ENCODE data around the gene PAX5. TPM values are rescaled to one million over a fixed set of nuclear protein-coding genes. Genes with fewer than 3 reads are reported as not detected.

The PAX5 gene
- total and polyA plus RNA-seq, 9 donors, result under 0.01 to 0.34 (median 0.19) TPM

DNA sequence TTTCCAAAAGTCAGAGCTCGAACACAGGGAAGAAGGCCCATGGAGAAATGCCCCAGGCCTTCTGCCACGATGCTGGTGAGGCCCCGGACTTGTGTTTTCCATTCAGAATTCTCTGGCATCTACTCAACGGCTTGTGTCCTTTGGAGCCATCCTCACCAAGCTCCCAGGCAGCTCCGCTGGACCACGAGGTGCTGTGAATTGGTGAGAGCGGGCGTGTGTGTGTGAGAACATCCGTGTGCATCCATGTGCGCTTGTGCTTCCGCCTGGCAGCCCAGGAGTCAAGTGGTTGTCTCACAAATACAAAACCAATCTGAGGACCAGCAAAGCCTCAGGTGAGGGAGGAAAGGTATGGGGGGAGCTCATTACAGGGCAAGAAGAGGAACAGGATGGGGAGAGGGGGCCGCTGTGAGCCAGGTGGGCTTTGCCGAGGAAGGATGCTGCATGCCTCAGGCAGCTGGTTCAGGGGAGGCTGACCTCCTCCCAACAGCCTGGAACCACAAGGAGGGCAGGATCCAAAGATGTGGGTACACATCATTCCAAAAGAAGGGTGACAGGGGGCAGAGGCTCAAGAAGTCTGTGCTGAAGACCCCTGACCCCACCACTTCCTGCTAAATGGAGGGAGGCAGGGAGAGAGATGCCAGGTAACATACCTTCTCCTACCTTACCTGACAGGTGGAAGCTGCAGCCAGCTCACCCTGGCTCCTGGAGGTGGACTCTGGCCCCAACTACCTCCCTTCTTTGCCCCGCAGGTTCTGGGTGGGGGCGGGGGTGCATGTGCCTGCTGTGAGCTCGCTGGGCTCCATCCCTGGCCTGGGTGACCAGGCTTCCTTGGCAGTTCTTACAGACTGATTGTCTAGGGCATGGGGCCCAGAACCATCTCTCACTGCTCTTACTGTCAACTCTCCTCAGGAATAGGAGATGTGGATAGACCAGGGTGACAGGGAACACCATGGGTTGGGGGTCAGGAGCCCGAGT lies 196.3 kb downstream of the PAX5 start:
- H3K9me3 ChIP-seq (replicated peaks; ENCODE audit: control insufficient read depth, low read depth, low read length), result no peaks in the 10 kb centered on the region
- no peak overlapping the region for H3K4me3 ChIP-seq (ENCODE audit: low read length)
- no peak for DNase-seq
- H3K36me3 ChIP-seq (ENCODE audit: control insufficient read depth, insufficient read depth, low read length), result no peaks in the 10 kb centered on the region
- no peak overlapping the region for H3K27ac ChIP-seq (ENCODE audit: low read length)
- WGBS (ENCODE audit: insufficient coverage), result 88% methylated on average over 11 of the region's 17 CpGs
- no peaks in the 10 kb centered on the region for H3K4me1 ChIP-seq (ENCODE audit: control insufficient read depth, insufficient read depth, low read length)
- H3K27me3 ChIP-seq (ENCODE audit: control insufficient read depth, insufficient read depth, low read length), result peaks cover 8% of the 10 kb centered on the region

- H3K4me3 ChIP-seq (ENCODE audit: low read length), result no peak overlapping the region
- no peaks in the 10 kb centered on the region for H3K9me3 ChIP-seq (replicated peaks; ENCODE audit: control insufficient read depth, low read depth, low read length)
- WGBS (ENCODE audit: insufficient coverage), result 94% methylated on average over 6 of the region's 7 CpGs
- H3K27ac ChIP-seq (ENCODE audit: low read length), result no peak overlapping the region
- no peaks in the 10 kb centered on the region for H3K36me3 ChIP-seq (ENCODE audit: control insufficient read depth, insufficient read depth, low read length)
- no peaks in the 10 kb centered on the region for H3K27me3 ChIP-seq (ENCODE audit: control insufficient read depth, insufficient read depth, low read length)
- H3K4me1 ChIP-seq (ENCODE audit: control insufficient read depth, insufficient read depth, low read length), result no peaks in the 10 kb centered on the region
- DNase-seq, result no peak
Observed at GRCh38 chr9:36836486-36836885, 197.6 kb downstream of the PAX5 start.

DNA sequence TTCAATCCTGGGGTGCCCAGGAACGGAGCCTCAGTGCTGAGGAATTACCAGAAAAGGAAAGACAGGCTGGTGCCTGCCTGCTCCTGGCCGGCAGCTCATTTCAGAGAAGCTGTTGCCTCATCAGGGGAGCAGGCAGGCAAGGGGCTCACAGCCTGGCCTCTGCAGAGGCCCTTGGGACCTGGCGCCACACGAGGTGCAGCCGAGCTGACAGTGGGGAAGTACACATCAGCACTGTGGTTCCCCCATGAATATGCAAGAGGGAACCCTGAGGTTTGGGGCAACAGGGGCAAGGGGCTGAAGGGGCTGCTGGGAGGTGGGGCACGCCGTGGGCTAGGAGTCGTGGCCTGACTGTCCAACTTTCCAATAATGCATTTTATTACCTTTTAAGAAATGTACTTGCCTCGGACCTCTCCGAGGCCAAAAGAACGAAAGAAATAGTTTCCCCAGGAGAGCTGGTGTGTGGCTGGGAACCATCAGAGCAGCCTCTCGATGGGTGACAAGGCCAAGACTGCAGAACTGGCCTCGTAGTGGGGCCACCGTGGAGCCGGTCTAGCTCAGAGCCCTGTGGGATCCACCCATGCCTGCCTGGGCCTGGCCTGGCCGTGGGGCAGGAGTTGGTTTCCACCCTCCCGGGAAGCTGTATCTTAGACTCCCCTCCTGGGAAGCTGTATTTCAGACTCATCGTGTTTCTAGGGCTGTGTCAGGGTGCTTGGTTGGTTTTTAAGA lies 198.6 kb downstream of the PAX5 start:
- Histone ChIP-seq H3K9me3 (replicated peaks; ENCODE audit: control insufficient read depth, low read depth, low read length) (no peaks in the 10 kb centered on the region), H3K36me3 (ENCODE audit: control insufficient read depth, insufficient read depth, low read length) (no peaks in the 10 kb centered on the region), H3K4me1 (ENCODE audit: control insufficient read depth, insufficient read depth, low read length) (no peaks in the 10 kb centered on the region), H3K27ac (ENCODE audit: low read length) (no peak overlapping the region), H3K4me3 (ENCODE audit: low read length) (no peak overlapping the region), H3K27me3 (ENCODE audit: control insufficient read depth, insufficient read depth, low read length) (peaks cover 2% of the 10 kb centered on the region)
- WGBS (ENCODE audit: insufficient coverage), result 55% methylated on average over 15 of the region's 18 CpGs
- no peak for DNase-seq

GRCh38 chr9:36834736-36835135 lies 199.3 kb downstream of the PAX5 start:
- no peak overlapping the region for H3K27ac ChIP-seq (ENCODE audit: low read length)
- WGBS (ENCODE audit: insufficient coverage), result 82% methylated on average over 3 of the region's 9 CpGs
- H3K4me3 ChIP-seq (ENCODE audit: low read length), result no peak overlapping the region
- DNase-seq, result no peak
- no peaks in the 10 kb centered on the region for H3K9me3 ChIP-seq (replicated peaks; ENCODE audit: control insufficient read depth, low read depth, low read length)
- H3K36me3 ChIP-seq (ENCODE audit: control insufficient read depth, insufficient read depth, low read length), result no peaks in the 10 kb centered on the region
- peaks cover 2% of the 10 kb centered on the region for H3K27me3 ChIP-seq (ENCODE audit: control insufficient read depth, insufficient read depth, low read length)
- H3K4me1 ChIP-seq (ENCODE audit: control insufficient read depth, insufficient read depth, low read length), result no peaks in the 10 kb centered on the region

DNA sequence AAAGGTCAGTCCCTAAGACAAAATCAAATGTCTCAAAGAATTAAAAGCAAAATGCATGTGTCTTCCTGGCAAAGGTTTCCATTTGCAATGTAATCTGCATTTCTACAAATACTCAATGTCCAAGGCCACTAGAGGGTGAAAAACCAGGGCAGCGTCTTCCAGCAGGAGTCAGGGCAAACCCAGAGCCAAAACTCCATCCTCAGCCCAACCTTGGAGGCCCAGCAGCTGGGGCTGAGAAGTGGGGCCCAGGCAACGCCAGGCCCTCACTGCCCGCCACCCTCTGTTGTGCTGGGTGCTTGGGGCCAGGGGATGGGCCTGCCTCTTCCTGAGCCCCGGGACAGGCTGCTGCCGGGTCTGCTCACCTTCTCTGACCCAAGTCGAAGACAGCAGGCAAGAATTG lies 200.1 kb downstream of the PAX5 start:
- Histone ChIP-seq H3K36me3 (ENCODE audit: control insufficient read depth, insufficient read depth, low read length) (no peaks in the 10 kb centered on the region), H3K27ac (ENCODE audit: low read length) (no peak overlapping the region), H3K27me3 (ENCODE audit: control insufficient read depth, insufficient read depth, low read length) (peaks cover 2% of the 10 kb centered on the region), H3K4me3 (ENCODE audit: low read length) (no peak overlapping the region), H3K9me3 (replicated peaks; ENCODE audit: control insufficient read depth, low read depth, low read length) (no peaks in the 10 kb centered on the region), H3K4me1 (ENCODE audit: control insufficient read depth, insufficient read depth, low read length) (no peaks in the 10 kb centered on the region)
- 50% methylated on average over 6 of the region's 6 CpGs for WGBS (ENCODE audit: insufficient coverage)
- DNase-seq, result no peak

DNA sequence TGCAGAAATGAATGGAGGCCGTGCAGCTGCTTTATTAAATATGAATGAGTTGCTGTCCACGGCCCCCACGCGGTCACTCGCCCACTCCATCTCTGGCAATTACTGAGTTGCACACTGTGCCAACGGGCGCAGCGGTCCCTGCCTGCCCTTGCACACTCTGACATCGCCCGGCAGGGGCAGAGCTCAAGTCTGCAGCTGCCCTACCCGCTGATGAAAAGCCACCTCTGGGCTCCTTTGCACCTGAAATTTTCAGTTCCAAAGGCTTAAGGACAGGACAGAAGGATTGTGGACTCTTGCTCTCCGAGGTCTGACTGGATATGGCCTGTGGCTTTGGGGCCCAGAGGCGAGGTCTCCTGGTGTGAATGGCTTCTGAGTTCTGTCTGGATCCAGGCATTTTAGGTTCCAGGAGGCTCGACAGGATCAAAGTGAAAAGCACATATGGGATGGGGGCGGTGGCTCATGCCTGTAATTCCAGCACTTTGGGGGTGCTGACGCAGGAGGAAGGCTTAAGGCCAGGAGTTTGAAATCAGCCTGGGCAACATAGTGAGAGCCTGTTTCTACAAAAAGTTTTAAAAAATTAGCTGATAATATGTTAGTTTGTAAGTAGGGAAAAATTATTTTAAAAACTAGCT lies 201.8 kb downstream of the PAX5 start:
- Histone ChIP-seq H3K9me3 (replicated peaks; ENCODE audit: control insufficient read depth, low read depth, low read length) (no peaks in the 10 kb centered on the region), H3K27me3 (ENCODE audit: control insufficient read depth, insufficient read depth, low read length) (peaks cover 4% of the 10 kb centered on the region), H3K4me3 (ENCODE audit: low read length) (no peak overlapping the region), H3K36me3 (ENCODE audit: control insufficient read depth, insufficient read depth, low read length) (no peaks in the 10 kb centered on the region), H3K27ac (ENCODE audit: low read length) (no peak overlapping the region), H3K4me1 (ENCODE audit: control insufficient read depth, insufficient read depth, low read length) (no peaks in the 10 kb centered on the region)
- WGBS (ENCODE audit: insufficient coverage), result 60% methylated on average over 15 of the region's 16 CpGs
- no peak for DNase-seq

DNA sequence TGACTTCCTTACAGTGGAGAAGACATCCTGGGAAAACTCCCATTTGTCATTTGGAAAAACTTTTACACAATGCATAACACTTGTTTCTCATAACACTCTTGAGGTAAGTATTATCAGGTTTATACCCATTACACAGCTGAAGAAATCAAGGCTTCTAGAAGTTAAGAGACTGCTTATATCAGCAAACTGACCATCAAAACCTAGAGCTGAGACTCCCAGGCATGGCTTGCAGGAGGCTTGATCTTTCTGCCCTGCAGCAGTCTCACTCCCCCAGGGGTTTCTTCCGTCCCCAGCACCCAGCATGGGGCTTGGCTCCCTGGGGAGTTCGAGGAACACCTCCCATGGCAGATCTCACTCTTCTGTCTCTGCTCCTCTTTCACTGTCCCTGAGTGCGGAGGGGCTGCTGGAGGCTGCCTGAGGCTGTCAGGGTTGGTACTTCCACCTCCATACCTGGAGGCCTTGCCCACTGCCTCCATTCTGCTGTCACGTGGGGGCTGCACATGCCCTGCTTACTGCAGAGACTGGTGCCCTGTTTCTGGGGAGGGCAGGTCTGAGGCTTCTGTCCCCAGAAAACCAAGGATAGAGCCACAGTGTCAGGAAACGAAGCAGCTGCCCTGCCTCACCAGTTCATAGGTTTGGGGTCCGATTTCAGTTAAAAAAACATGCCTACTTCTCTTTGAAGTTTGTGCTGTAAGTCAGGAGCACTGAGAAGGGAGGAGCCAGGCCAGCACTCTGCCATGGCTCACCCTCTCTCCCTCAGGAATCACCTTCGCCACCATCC lies 202.5 kb downstream of the PAX5 start:
- Histone ChIP-seq H3K36me3 (ENCODE audit: control insufficient read depth, insufficient read depth, low read length) (no peaks in the 10 kb centered on the region), H3K4me1 (ENCODE audit: control insufficient read depth, insufficient read depth, low read length) (no peaks in the 10 kb centered on the region), H3K27ac (ENCODE audit: low read length) (no peak overlapping the region), H3K27me3 (ENCODE audit: control insufficient read depth, insufficient read depth, low read length) (peaks cover 4% of the 10 kb centered on the region), H3K4me3 (ENCODE audit: low read length) (no peak overlapping the region), H3K9me3 (replicated peaks; ENCODE audit: control insufficient read depth, low read depth, low read length) (no peaks in the 10 kb centered on the region)
- WGBS (ENCODE audit: insufficient coverage), result 50% methylated on average over 4 of the region's 7 CpGs
- no peak for DNase-seq

GRCh38 chr9:36828611-36829013 lies 205.5 kb downstream of the PAX5 start:
- peaks cover 4% of the 10 kb centered on the region for H3K27me3 ChIP-seq (ENCODE audit: control insufficient read depth, insufficient read depth, low read length)
- no peaks in the 10 kb centered on the region for H3K36me3 ChIP-seq (ENCODE audit: control insufficient read depth, insufficient read depth, low read length)
- no peaks in the 10 kb centered on the region for H3K4me1 ChIP-seq (ENCODE audit: control insufficient read depth, insufficient read depth, low read length)
- no peaks in the 10 kb centered on the region for H3K9me3 ChIP-seq (replicated peaks; ENCODE audit: control insufficient read depth, low read depth, low read length)
- 83% methylated on average over 7 of the region's 7 CpGs for WGBS (ENCODE audit: insufficient coverage)
- no peak overlapping the region for H3K4me3 ChIP-seq (ENCODE audit: low read length)
- DNase-seq, result no peak
- no peak overlapping the region for H3K27ac ChIP-seq (ENCODE audit: low read length)

- H3K36me3 ChIP-seq (ENCODE audit: control insufficient read depth, insufficient read depth, low read length), result no peaks in the 10 kb centered on the region
- no peak overlapping the region for H3K4me3 ChIP-seq (ENCODE audit: low read length)
- no peaks in the 10 kb centered on the region for H3K4me1 ChIP-seq (ENCODE audit: control insufficient read depth, insufficient read depth, low read length)
- peaks cover 9% of the 10 kb centered on the region for H3K27me3 ChIP-seq (ENCODE audit: control insufficient read depth, insufficient read depth, low read length)
- 63% methylated on average over 5 of the region's 5 CpGs for WGBS (ENCODE audit: insufficient coverage)
- DNase-seq, result no peak
- no peak overlapping the region for H3K27ac ChIP-seq (ENCODE audit: low read length)
- H3K9me3 ChIP-seq (replicated peaks; ENCODE audit: control insufficient read depth, low read depth, low read length), result no peaks in the 10 kb centered on the region
Observed at GRCh38 chr9:36827593-36827992, 206.5 kb downstream of the PAX5 start.
